ENCODE results near the gene CA5B. TPM values are rescaled to one million over a fixed set of nuclear protein-coding genes. Genes with fewer than 3 reads are reported as not detected.

The CA5B gene
- total and polyA plus RNA-seq, 8 donors, result 1.9 to 7.9 (median 4.9) TPM

GRCh38 chrX:15785176-15785750, 47.2 kb downstream of the CA5B start:
- FAIRE-seq, result no peak
- H3K36me3 ChIP-seq, result peaks cover 0 to 8% (median 0%) of the 10 kb centered on the region in 3 donors
- WGBS, 2 donors, result 92 to 98% methylated on average over 3 of the region's 3 CpGs
- ATAC-seq, result no peak
- no peak overlapping the region for H3K27ac ChIP-seq
- no peaks in the 10 kb centered on the region for H3K9me3 ChIP-seq
- no peaks in the 10 kb centered on the region for H3K27me3 ChIP-seq
- H3K4me1 ChIP-seq, result peaks cover 0 to 5% (median 4%) of the 10 kb centered on the region in 3 donors
- H3K4me3 ChIP-seq, result no peak overlapping the region
- no peak for DNase-seq
- no peak for TF ChIP-seq CTCF (IDR thresholded peaks at IDR 0.05)
- intact Hi-C loops (cut with DNase I), result no loop called here

GRCh38 chrX:15786915-15787314, 48.8 kb downstream of the CA5B start:
- no peak for FAIRE-seq
- no peak for ATAC-seq

GRCh38 chrX:15789979-15790768, 52.1 kb downstream of the CA5B start, which contains the start of gene ZRSR2:
Gene ZRSR2 (plus strand): TSS chrX:15790484. CDS start chrX:15790496, 12 bp downstream.
- H3K4me1 ChIP-seq, result peaks cover 3 to 10% (median 8%) of the 10 kb centered on the region in 3 donors
- peak; percentile 97 to 99 (median 98) for ATAC-seq
- peak; percentile 70 to 93 (median 86) for DNase-seq
- FAIRE-seq, result peak; percentile 70
- H3K4me3 ChIP-seq, result peak within 1 kb of the TSS; percentile 61 to 81 (median 69)
- H3K27ac ChIP-seq, result peak within 1 kb of the TSS; percentile 40 to 81 (median 60)
- no peak for TF ChIP-seq CTCF (IDR thresholded peaks at IDR 0.05)
- H3K36me3 ChIP-seq, result no peaks in the 10 kb centered on the region
- intact Hi-C loops (cut with DNase I), result no loop called here
- H3K9me3 ChIP-seq, result no peaks in the 10 kb centered on the region
- WGBS, 2 donors, result 0% methylated on average over 55 of the region's 55 CpGs
- H3K27me3 ChIP-seq, result no peaks in the 10 kb centered on the region

More at GRCh38 chrX:15786915-15787314, 48.8 kb downstream of the CA5B start:
- H3K9me3 ChIP-seq, result no peaks in the 10 kb centered on the region
- no peak overlapping the region for H3K27ac ChIP-seq
- no peak overlapping the region for H3K4me3 ChIP-seq
- intact Hi-C loops (cut with DNase I), result no loop called here
- no peak for TF ChIP-seq CTCF (IDR thresholded peaks at IDR 0.05)
- no peak for DNase-seq
- peaks cover 0 to 10% (median 8%) of the 10 kb centered on the region in 3 donors for H3K4me1 ChIP-seq
- WGBS, 2 donors, result 66 to 85% methylated on average over 3 of the region's 3 CpGs
- H3K36me3 ChIP-seq, result peaks cover 0 to 8% (median 0%) of the 10 kb centered on the region in 3 donors
- H3K27me3 ChIP-seq, result no peaks in the 10 kb centered on the region

GRCh38 chrX:15790769-15791290, 52.8 kb downstream of the CA5B start:
- H3K27me3 ChIP-seq, result no peaks in the 10 kb centered on the region
- FAIRE-seq (no peak), ATAC-seq (peak; percentile 8 to 46 (median 30)), DNase-seq (no peak)
- no peaks in the 10 kb centered on the region for H3K9me3 ChIP-seq
- WGBS, 2 donors, result 0 to 2% methylated on average over 15 of the region's 15 CpGs
- H3K4me1 ChIP-seq, result peaks cover 3 to 10% (median 8%) of the 10 kb centered on the region in 3 donors
- TF ChIP-seq CTCF (IDR thresholded peaks at IDR 0.05), result no peak
- intact Hi-C loops (cut with DNase I), result no loop called here
- H3K27ac ChIP-seq, result peak overlapping the region; percentile 40 to 81 (median 60)
- H3K4me3 ChIP-seq, result peak overlapping the region; percentile 61 to 81 (median 69)
- no peaks in the 10 kb centered on the region for H3K36me3 ChIP-seq
